DND-41 (cell line): ENCODE results near the gene CMTM3.
"Not testable (repeated sequence)": the region's sequence is repeated elsewhere in the genome, so short reads cannot be mapped to it uniquely, and the experiment has no call there.

ENCODE experiments used
- ATAC-seq: fragments of 200-7000 bp; cut with Tn5 transposase; 3 replicates; pipeline ENCODE4 v1.9.1; 2021; ENCODE audit warnings: low read depth; ENCODE audit not compliant: insufficient read depth
- DNase-seq: peaks from one replicate; pipeline ENCODE4 v3.0.0-alpha.2; 2020
- H2AFZ ChIP-seq: 2 replicates; pipeline ENCODE4 v1.6.0; 2012; ENCODE audit warnings: low read depth, low read length
- H3K27ac ChIP-seq: 2 replicates; pipeline ENCODE4 v1.5.1; 2012; ENCODE audit warnings: low read length, inconsistent platforms
- H3K27me3 ChIP-seq: fragments of 200-600 bp; sonication (generic); 2 replicates; pipeline ENCODE4 v1.6.0; 2012; ENCODE audit warnings: low read length, mild to moderate bottlenecking, inconsistent platforms; ENCODE audit not compliant: insufficient read depth, poor library complexity
- H3K36me3 ChIP-seq: 2 replicates; pipeline ENCODE4 v1.5.1; 2012; ENCODE audit warnings: low read length, inconsistent platforms; ENCODE audit not compliant: insufficient read depth
- H3K4me1 ChIP-seq: 2 replicates; pipeline ENCODE4 v1.5.1; 2012; ENCODE audit warnings: mild to moderate bottlenecking, low read length; ENCODE audit not compliant: insufficient read depth
- H3K4me2 ChIP-seq: 2 replicates; pipeline ENCODE4 v1.6.0; 2012; ENCODE audit warnings: mild to moderate bottlenecking, moderate library complexity, low read length, inconsistent platforms; ENCODE audit not compliant: insufficient read depth
- H3K4me3 ChIP-seq, 2 experiments: fragments of 200-600 bp in 1 of 2; shearing (Covaris generic) in 1 of 2; 2 replicates each; pipeline ENCODE4 v1.5.1; 2012 to 2016; ENCODE audit warnings: inconsistent platforms in 2 of 2, low read length in 2 of 2, mild to moderate bottlenecking in 2 of 2, low read depth in 1 of 2, moderate library complexity in 1 of 2
- H3K79me2 ChIP-seq: 2 replicates; pipeline ENCODE4 v1.6.0; 2012; ENCODE audit warnings: low read length, inconsistent platforms; ENCODE audit not compliant: insufficient read depth
- H3K9ac ChIP-seq: 2 replicates; pipeline ENCODE4 v1.6.0; 2012; ENCODE audit warnings: low read depth, mild to moderate bottlenecking, inconsistent platforms, low read length, moderate library complexity
- H3K9me3 ChIP-seq: 2 replicates; pipeline ENCODE4 v1.5.1; 2012; ENCODE audit warnings: low read length, moderate library complexity, mild to moderate bottlenecking, inconsistent platforms; ENCODE audit not compliant: insufficient read depth, severe bottlenecking
- H4K20me1 ChIP-seq: 2 replicates; pipeline ENCODE4 v1.6.0; 2012; ENCODE audit warnings: low read length; ENCODE audit not compliant: insufficient read depth
- CTCF ChIP-seq: IDR thresholded peaks from 2 replicates; pipeline ENCODE4 v1.5.1; 2012; ENCODE audit warnings: borderline replicate concordance, low read length, moderate library complexity, mild to moderate bottlenecking; ENCODE audit not compliant: poor library complexity, severe bottlenecking; ENCODE audit errors: extremely low read depth
- EZH2 ChIP-seq: IDR thresholded peaks from 3 replicates; pipeline ENCODE4 v1.6.1; 2012; ENCODE audit warnings: borderline replicate concordance, low read depth, mild to moderate bottlenecking, moderate library complexity, low read length, inconsistent platforms; ENCODE audit not compliant: severe bottlenecking

Gene CMTM3

DNA sequence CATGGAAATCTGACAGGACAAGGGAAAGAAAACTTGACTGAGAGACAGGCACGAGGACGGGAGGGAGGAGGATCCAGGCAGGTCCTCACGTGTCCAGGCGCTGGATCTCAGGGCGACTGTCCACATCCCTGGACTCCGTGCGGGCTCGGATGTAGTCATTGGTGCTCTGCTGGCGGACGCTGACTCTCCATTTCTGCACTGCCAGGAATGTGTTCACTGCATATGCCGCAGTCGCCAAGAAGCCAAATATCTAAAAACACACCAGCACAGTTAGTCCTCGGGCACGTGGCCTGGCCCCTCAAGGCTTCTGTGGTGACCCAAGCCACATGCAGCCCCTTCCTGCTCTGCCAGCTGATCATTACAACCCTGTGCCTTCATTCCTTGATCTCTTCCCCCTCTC, 17.5 kb downstream of the CMTM3 start:
- TF ChIP-seq CTCF (no peak), EZH2 (no peak)

GRCh38 chr16:66622863-66623262, 18.4 kb downstream of the CMTM3 start:
- ATAC-seq: no peak

More for the DNA sequence above, 17.5 kb downstream of the CMTM3 start:
- Histone ChIP-seq H3K27me3 (no peaks in the 10 kb centered on the region), H4K20me1 (no peaks in the 10 kb centered on the region), H3K4me1 (peaks cover 10% of the 10 kb centered on the region; the same call in 1 of the 2 replicates), H3K9ac (no peak overlapping the region), H3K9me3 (no peaks in the 10 kb centered on the region), H2AFZ (no peak overlapping the region), H3K4me3 (no peak overlapping the region), H3K27ac (no peak overlapping the region), H3K4me2 (no peak overlapping the region), H3K36me3 (no peaks in the 10 kb centered on the region), H3K79me2 (no peaks in the 10 kb centered on the region)
- ATAC-seq: no peak
- no peak for DNase-seq

DNA sequence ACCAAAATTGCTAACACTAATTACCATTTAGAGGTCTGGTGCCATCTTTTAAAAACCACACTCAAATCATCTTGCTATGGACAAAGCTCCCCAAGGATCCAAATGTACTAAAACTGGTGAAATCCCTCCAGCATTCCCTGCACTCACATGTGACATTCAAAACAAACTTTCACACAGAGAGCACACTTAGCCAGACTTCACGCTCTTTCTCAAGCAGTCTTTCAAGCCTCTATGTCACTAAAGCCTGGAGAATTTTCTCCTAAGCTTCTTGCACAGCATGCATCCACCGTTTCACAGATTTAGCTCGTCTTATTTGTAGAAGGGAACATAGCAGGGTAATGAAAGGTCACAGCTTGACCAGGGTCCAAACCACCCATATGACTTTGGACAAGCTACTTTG, 19.3 kb downstream of the CMTM3 start:
- Histone ChIP-seq H2AFZ (no peak overlapping the region), H3K27me3 (no peaks in the 10 kb centered on the region), H3K4me3 (no peak overlapping the region), H3K36me3 (no peaks in the 10 kb centered on the region), H3K9me3 (no peaks in the 10 kb centered on the region), H3K79me2 (no peaks in the 10 kb centered on the region), H4K20me1 (no peaks in the 10 kb centered on the region), H3K4me1 (peaks cover 10% of the 10 kb centered on the region; the same call in 1 of the 2 replicates), H3K9ac (no peak overlapping the region), H3K27ac (no peak overlapping the region), H3K4me2 (no peak overlapping the region)
- DNase-seq: no peak
- TF ChIP-seq EZH2: no peak
- no peak for TF ChIP-seq CTCF
- ATAC-seq: no peak

More at GRCh38 chr16:66622863-66623262, 18.4 kb downstream of the CMTM3 start:
- Histone ChIP-seq H3K79me2 (no peaks in the 10 kb centered on the region), H3K4me1 (peaks cover 10% of the 10 kb centered on the region; the same call in 1 of the 2 replicates), H2AFZ (no peak overlapping the region), H3K27ac (no peak overlapping the region), H3K4me2 (no peak overlapping the region), H4K20me1 (no peaks in the 10 kb centered on the region), H3K9ac (no peak overlapping the region), H3K9me3 (no peaks in the 10 kb centered on the region), H3K4me3 (no peak overlapping the region), H3K36me3 (no peaks in the 10 kb centered on the region), H3K27me3 (no peaks in the 10 kb centered on the region)
- TF ChIP-seq CTCF (no peak), EZH2 (no peak)
- DNase-seq: no peak

DNA sequence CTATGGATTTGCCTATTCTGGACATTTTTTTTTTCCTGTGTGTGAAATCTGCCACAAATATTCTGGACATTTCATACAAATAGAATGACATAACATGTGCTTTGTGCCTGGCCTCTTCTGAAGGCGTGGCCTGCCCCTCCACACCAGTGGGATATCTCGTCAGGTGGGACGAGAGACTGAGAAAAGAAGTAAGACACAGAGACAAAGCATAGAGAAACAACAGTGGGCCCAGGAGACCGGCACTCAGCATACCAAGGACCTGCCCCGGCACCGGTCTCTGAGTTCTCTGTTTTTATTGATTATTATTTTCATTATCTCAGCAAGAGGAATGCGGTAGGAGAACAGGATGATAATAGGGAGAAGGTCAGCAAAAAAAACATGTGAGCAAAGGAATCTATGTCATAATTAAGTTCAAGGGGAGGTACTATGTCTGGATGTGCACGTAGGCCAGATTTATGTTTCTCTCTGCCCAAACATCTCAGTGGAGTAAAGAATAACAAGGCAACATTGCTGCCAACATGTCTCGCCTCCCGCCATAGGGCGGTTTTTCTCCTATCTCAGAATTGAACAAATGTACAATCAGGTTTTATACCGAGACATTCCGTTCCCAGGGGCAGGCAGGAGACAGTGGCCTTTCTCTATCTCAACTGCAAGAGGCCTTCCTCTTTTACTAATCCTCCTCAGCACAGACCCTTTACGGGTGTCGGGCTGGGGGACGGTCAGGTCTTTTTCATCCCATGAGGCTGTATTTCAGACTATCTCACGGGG, 23.3 kb downstream of the CMTM3 start:
- H3K36me3 ChIP-seq, ATAC-seq, H3K79me2 ChIP-seq, H3K9ac ChIP-seq, H3K27me3 ChIP-seq, H2AFZ ChIP-seq, H3K4me1 ChIP-seq, H3K9me3 ChIP-seq, DNase-seq, H3K4me3 ChIP-seq, H3K27ac ChIP-seq, H4K20me1 ChIP-seq, H3K4me2 ChIP-seq: not testable (repeated sequence)
